Regular cardiac myocyte (primary cell): ENCODE data around the gene COX5A. TPM values are rescaled to one million over a fixed set of nuclear protein-coding genes. Genes with fewer than 3 reads are reported as not detected.

Experiments
- total RNA-seq: library from RNA; depleted of rRNA; stranded (reverse); fragments of >200 nt; gene quantifications from 2 replicates; pipeline ENCODE4 v1.2.3, GENCODE V29; 2014

COX5A gene
- 24.8 and 61.7 TPM in 2 replicates for total RNA-seq

DNA sequence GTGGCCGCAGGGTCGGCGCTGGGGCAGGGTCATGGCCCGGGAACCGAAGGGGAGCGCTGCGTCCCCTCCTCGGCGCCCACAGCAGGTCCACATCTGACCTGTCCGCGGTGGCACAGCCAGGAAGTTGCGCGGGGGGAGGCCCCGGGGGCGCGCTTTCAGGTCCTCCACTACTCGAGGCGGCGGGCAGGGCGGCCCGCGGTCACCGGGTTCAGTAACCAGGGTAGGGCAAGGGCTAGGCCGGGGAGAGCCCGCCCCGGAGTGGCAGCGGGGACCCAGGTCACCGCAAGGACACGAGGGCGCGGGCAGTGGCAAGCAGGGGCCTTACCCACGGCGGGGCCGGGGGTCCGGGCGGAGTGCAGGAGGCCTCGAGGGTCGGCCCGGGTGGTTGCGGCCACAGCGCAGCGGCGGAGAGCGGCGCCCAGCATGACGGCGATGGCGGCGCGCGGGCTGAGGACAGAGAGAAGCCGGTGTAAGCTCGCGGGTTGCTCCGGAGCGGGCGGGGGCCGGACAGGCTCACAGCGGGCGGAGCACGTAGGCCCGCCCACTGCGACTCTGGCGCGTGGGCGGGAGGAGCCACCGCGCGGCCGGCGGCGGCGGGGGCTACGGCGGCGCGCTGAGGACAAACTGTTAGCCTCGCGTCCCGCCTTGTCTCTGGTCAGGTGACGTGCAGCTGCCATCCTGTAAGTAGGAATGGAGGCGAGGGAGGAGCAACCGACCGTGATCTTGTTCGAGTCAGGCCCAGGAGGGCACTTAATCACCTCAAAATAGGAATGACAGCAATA, at the start of gene COX5A:
Gene COX5A (minus strand): TSS at position 484 of the 782 bp plus-strand sequence. CDS start 59 bp downstream, at position 425.

DNA sequence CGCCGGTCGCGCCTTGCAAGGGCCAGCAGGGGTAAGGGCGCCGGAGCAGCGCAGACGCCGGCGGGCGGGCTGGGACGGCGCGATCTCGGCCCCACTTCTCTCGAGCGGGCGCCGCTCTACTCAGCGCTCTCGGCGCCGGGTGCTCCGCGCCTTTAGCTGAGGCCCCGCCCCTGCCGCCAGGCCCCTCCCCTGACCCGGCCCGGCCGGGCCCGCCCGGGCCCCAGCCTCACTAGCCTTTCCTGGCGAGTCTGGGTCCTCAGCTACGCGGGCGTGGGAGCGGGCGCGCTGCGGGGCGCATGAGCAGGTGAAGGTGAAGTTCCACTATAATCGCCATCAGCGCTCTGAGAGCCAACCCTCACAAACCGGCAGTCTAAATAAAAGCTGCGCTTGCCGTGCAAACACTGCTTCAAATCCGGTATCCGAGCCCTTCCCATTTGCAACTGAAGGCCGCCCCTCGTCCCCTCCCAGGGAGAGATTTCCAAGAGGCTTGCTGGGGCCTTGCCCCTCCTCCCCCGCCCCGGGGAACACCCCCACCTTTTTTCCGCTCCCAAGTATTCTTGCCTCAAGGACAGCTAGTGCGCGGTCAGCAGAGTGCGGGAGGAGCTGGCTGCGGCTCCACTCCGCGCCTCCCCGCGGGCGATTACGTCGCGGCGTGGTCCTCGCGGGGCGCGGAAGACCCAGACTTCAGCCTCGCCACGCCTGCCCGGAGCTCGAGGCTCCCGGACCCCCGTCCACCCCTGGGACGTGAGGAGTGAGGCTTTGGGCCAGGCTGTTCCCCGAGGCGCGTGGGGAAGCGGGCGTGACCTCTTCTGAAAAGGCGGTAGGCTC, 19.0 kb upstream of the COX5A start, which contains the start of gene RPP25:
Gene RPP25 (minus strand): TSS at position 125 of the 828 bp plus-strand sequence. CDS start 189 bp downstream, outside the sequence.

DNA sequence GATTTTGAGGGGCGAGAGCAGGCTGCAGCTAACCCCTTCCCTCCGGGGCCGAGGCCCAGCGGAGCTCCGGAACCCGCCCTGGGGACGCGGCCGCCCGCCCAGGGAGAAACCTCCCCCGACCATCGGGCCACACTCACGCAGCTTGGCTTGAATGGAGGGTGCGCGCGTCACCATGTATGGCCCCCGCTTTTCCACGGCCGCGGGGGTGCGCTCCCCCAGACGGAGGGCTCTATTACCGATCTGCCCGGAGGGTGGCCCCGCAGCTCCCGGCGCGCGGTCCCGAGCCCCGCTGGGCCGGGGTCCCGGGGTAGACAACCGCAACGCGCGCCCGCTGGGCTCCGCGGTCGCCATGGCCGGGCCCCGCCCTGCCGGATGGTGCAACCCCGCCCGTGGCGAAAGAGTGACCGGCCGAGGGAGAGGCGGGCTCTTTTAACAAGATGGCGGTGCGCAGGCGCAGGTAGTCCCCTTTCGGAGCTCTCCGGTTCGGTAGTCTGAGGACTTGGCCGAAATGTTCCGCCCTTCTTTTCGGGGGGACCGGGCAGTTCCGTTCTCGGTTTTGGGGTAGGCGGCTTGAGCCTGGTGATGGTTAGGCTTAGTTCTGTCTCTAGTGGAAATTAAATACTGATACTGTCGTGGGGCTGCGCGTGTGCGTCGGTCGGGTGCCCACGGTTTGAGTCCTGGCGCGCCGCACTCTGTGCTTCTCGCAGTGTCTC, 31.3 kb downstream of the COX5A start, which contains the start of gene FAM219B:
Gene FAM219B (minus strand): TSS at position 402 of the 713 bp plus-strand sequence. CDS start 51 bp downstream, at position 351.

DNA sequence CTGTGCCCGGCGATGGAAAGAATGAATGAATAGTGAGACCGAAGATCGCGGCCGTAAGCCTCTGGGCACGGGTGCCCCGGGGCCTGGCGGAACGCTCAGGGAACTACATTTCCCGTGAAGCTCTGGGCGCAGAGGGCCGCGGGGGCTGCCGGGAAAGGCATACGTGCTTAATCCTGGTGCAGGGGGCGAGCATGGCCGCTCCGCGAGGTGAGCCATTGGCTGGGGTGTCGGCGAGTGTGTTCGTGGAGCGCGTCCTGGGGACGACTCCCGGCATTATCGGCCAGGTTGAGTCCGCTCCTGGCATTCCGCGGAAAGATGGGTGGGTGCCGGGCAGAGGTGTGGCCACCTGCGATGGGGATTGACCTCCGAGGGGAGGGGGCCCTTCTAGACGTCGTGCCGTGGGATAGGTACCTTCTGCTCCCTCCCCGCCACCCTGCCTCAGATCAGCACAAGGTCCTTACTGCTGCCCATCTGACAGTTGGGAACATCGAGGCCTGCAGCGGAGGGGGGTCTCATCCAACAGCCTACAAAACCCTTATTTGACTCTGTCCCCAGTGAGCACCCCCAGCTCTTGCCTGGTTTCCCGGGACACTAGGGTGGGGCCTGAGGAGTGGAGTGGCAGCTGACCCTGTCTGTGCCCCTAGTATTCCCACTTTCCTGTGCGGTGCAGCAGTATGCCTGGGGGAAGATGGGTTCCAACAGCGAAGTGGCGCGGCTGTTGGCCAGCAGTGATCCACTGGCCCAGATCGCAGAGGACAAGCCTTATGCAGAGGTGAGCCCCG, 47.8 kb downstream of the COX5A start, which contains the start of gene MPI:
Gene MPI (plus strand): TSS at position 160 of the 782 bp plus-strand sequence. CDS start 32 bp downstream, at position 192.

DNA sequence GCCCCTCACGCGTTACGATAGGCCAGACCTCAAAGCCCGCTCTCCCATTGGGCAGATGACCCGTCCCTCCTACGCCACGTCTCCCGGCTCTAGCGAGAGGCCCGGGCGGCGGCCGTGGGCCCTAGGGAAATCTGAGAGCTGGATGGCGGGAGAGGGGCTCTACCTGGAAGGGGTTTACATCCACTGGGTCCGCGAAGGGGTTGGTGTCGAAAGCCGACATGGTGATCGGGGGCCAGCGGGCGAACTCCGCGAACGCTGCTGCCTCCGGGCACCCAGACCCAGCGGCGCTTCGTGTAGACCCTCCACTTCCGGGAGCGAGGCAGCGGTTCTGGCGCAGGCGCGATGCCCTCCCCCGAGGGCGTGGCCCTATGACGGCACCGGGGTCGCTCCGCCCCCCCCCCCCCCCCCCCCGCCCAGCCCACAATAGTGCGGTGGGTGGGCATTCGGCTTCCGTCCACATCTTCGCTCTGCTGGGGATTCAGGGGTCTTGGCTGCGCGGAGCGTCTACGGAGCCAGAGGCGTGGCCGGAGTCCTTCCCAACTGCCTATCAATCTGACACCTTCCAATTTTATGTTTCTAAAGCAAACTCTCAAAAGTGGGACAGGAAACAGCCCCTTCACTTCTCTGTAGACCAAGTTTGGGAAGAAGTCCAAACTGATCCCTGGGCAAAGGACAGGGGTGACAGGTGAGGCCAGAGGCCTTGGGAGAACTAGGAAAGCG, 64.7 kb downstream of the COX5A start, which contains the start of gene SCAMP2:
Gene SCAMP2 (minus strand): TSS at position 330 of the 720 bp plus-strand sequence. CDS start 110 bp downstream, at position 220.

Other genes starting within 250 kb of the COX5A start
- gene EDC3, start 242.0 kb downstream of the COX5A start, total RNA-seq = 13.5 and 21.5 TPM in 2 replicates
- 0.19 and 2.5 TPM in 2 replicates for gene CYP1A1, start 212.5 kb downstream of the COX5A start, total RNA-seq
- gene CYP1A2, start 189.2 kb downstream of the COX5A start, total RNA-seq = not detected in 2 replicates
- 12.1 and 30.5 TPM in 2 replicates for gene CSK, start 156.0 kb downstream of the COX5A start, total RNA-seq
- not detected in 2 replicates for gene LMAN1L, start 125.2 kb downstream of the COX5A start, total RNA-seq
- gene CPLX3, start 111.4 kb downstream of the COX5A start, total RNA-seq = not detected in 2 replicates
- gene ULK3, start 94.9 kb downstream of the COX5A start, total RNA-seq = 13.5 and 16.3 TPM in 2 replicates
- gene SCAMP2, start 64.7 kb downstream of the COX5A start, total RNA-seq = 20.9 and 39.1 TPM in 2 replicates
- 63.1 and 73.9 TPM in 2 replicates for gene MPI, start 48.0 kb downstream of the COX5A start, total RNA-seq
- gene FAM219B, start 31.2 kb downstream of the COX5A start, total RNA-seq = 26.3 and 72.2 TPM in 2 replicates
- gene RPP25, start 18.7 kb upstream of the COX5A start, total RNA-seq = 13.4 and 14.1 TPM in 2 replicates
- gene SCAMP5, start 57.5 kb upstream of the COX5A start, total RNA-seq = 2.3 and 4.0 TPM in 2 replicates
- 9.0 and 11.5 TPM in 2 replicates for gene PPCDC, start 85.5 kb upstream of the COX5A start, total RNA-seq